ENCODE data around the gene SP2. TPM values are rescaled to one million over a fixed set of nuclear protein-coding genes. Genes with fewer than 3 reads are reported as not detected.

The SP2 gene
- total and polyA plus RNA-seq, 2 donors (not counting 1 experiment from before 2014, with no cell fraction given), result 25.4 to 32.5 TPM

DNA sequence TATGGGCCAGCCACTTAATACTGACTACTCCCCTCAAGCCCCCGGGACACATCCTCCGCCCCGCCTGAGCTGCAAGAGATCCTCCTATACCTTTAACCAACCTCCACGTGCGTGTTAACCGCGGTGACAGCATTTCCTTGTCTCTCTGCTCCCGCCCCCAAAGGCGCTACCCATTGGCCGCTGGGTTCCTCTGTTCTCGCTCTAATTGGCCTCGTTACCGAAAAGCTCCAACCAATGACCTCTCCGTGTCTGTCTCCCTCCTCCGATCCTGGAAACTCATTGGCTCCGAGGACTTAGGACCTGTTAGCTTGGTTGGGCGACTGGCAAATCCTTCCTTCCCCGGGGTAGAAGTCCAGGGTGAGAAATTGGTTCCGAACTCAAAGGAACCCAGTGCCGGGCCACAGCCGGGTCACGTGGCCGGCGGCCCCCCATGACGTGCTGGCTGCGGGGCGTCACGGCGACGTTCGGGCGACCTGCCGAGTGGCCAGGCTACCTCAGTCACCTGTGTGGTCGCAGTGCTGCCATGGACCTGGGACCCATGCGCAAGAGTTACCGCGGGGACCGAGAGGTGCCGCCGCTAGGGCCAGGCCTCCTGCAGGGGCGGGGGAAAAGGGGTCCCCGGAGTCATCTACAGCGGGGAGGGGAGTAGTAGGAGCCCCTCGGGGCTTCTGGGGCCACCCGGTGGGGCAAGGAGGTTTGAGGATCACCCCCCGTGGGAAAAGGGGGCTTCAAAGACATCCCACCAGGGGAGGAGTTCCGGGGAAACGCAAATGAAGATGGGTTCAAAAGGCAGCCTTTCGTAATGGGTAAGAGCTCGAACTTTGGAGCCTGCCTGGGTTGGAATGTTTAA is 45.4 kb downstream of the SP2 start, which contains the start of gene PNPO:
Gene PNPO, plus strand, starts transcription at position 326 of the 850 bp plus-strand sequence. Its CDS starts 105 bp downstream, at position 431.
- H3K27ac Mint-ChIP-seq, result peak within 1 kb of the TSS; percentile 82
- POLR2A ChIA-PET, result interaction anchor here (0.6 to 2.5 kb wide), 7 partner anchors 9 to 1829 kb away, joined by 3 to 18 read pairs (median 3); partner anchors contain the start of genes CDK5RAP3, SNF8 and SP2
- H3K9me3 Mint-ChIP-seq (ENCODE audit: insufficient read depth), result no peaks in the 10 kb centered on the region
- intact Hi-C loops (cut with micrococcal nuclease), result loop anchor here (1.0 to 2.0 kb wide), 4 partner anchors 8 to 101 kb away; partner anchors contain the start of genes SCRN2 and SP2
- Histone ChIP-seq H2AFZ (ENCODE audit: insufficient read depth, low read depth, low read length, poor library complexity, severe bottlenecking) (peak within 1 kb of the TSS; percentile 95), H3K9ac (ENCODE audit: low read length) (peak within 1 kb of the TSS; percentile 89), H3K9me3 (ENCODE audit: control extremely low read depth in 1 of 3, control insufficient read depth in 2 of 3, insufficient read depth in 1 of 3, low read length in 2 of 3) (no peaks in the 10 kb centered on the region), H3K4me3 (ENCODE audit: control extremely low read depth in 1 of 5, extremely low read depth in 1 of 5, insufficient read depth in 1 of 5, low read depth in 2 of 5, low read length in 4 of 5) (peak within 1 kb of the TSS; percentile 50 to 84 (median 76)), H3K79me2 (ENCODE audit: control insufficient read depth, insufficient read depth, low read length) (peaks cover 9% of the 10 kb centered on the region), H3K27ac (ENCODE audit: low read length in 2 of 2) (peak within 1 kb of the TSS; percentile 63 to 83), H3K27me3 (replicated peaks in 1 of 4; ENCODE audit: control extremely low read depth in 1 of 4, control insufficient read depth in 3 of 4, insufficient read depth in 4 of 4, low read length in 3 of 4) (no peaks in the 10 kb centered on the region), H4K20me1 (ENCODE audit: control insufficient read depth, insufficient read depth, low read length, poor library complexity, severe bottlenecking) (no peaks in the 10 kb centered on the region), H3K36me3 (replicated peaks in 1 of 2; ENCODE audit: control extremely low read depth in 1 of 2, control insufficient read depth in 1 of 2, extremely low read depth in 1 of 2, insufficient read depth in 2 of 2, low read length in 1 of 2) (peaks cover 0 to 21% of the 10 kb centered on the region in 2 experiments), H3K4me1 (ENCODE audit: control insufficient read depth in 2 of 2, insufficient read depth in 2 of 2, low read length in 2 of 2) (peaks cover 11 to 22% of the 10 kb centered on the region in 2 donors), H3K4me2 (replicated peaks; ENCODE audit: low read depth, low read length, poor library complexity, severe bottlenecking) (peak within 1 kb of the TSS; percentile 91)
- ATAC-seq (ENCODE audit: low read depth), result peak; percentile 99
- under 1% methylated on average over 50 of the region's 50 CpGs for WGBS (ENCODE audit: insufficient coverage)
- peak; percentile 94 for DNase-seq
- CTCF ChIA-PET, result interaction anchor here (1.0 to 5.5 kb wide), 10 partner anchors 8 to 677 kb away, joined by 3 to 44 read pairs (median 4); partner anchors contain the start of genes CDK5RAP3 and SCRN2
- peaks cover 31% of the 10 kb centered on the region for H3K4me1 Mint-ChIP-seq
- no peaks in the 10 kb centered on the region for H3K27me3 Mint-ChIP-seq
- H3K4me3 Mint-ChIP-seq, result peak within 1 kb of the TSS; percentile 88
- TF ChIP-seq, protein P1, sequence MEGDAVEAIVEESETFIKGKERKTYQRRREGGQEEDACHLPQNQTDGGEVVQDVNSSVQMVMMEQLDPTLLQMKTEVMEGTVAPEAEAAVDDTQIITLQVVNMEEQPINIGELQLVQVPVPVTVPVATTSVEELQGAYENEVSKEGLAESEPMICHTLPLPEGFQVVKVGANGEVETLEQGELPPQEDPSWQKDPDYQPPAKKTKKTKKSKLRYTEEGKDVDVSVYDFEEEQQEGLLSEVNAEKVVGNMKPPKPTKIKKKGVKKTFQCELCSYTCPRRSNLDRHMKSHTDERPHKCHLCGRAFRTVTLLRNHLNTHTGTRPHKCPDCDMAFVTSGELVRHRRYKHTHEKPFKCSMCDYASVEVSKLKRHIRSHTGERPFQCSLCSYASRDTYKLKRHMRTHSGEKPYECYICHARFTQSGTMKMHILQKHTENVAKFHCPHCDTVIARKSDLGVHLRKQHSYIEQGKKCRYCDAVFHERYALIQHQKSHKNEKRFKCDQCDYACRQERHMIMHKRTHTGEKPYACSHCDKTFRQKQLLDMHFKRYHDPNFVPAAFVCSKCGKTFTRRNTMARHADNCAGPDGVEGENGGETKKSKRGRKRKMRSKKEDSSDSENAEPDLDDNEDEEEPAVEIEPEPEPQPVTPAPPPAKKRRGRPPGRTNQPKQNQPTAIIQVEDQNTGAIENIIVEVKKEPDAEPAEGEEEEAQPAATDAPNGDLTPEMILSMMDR (IDR thresholded peaks at IDR 0.05), result no peak

DNA sequence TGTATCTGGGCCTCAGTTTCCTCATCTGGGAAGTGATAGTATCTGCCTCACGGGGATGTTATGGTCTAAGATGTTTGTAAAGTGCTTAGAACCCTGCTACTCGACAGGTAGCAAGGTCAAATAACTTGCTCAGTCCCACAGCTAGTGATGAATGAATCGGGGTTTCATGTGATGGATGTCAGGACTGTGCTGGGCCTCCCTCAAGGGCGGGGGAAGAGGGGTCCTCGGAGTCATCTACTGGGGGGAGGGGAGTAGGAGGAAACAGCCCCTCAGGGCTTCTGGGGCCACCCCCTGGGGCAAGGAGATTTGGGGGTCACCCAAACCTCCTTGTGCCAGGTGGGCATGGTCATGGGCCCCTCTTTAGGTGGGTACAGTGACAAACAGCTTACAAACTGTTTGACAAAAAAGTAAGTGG is 46.1 kb downstream of the SP2 start:
- Histone ChIP-seq H3K9me3 (ENCODE audit: control extremely low read depth in 1 of 3, control insufficient read depth in 2 of 3, insufficient read depth in 1 of 3, low read length in 2 of 3) (no peaks in the 10 kb centered on the region), H2AFZ (ENCODE audit: insufficient read depth, low read depth, low read length, poor library complexity, severe bottlenecking) (peak overlapping the region; percentile 95), H3K36me3 (replicated peaks in 1 of 2; ENCODE audit: control extremely low read depth in 1 of 2, control insufficient read depth in 1 of 2, extremely low read depth in 1 of 2, insufficient read depth in 2 of 2, low read length in 1 of 2) (peaks cover 0 to 21% of the 10 kb centered on the region in 2 experiments), H4K20me1 (ENCODE audit: control insufficient read depth, insufficient read depth, low read length, poor library complexity, severe bottlenecking) (no peaks in the 10 kb centered on the region), H3K4me3 (ENCODE audit: control extremely low read depth in 1 of 5, extremely low read depth in 1 of 5, insufficient read depth in 1 of 5, low read depth in 2 of 5, low read length in 4 of 5) (peak overlapping the region; percentile 50 to 84 (median 76)), H3K9ac (ENCODE audit: low read length) (peak overlapping the region; percentile 89), H3K4me1 (ENCODE audit: control insufficient read depth in 2 of 2, insufficient read depth in 2 of 2, low read length in 2 of 2) (peaks cover 11 to 22% of the 10 kb centered on the region in 2 donors), H3K27ac (ENCODE audit: low read length in 2 of 2) (peak overlapping the region in 1 of 2 donors; percentile 83), H3K27me3 (replicated peaks in 1 of 4; ENCODE audit: control extremely low read depth in 1 of 4, control insufficient read depth in 3 of 4, insufficient read depth in 4 of 4, low read length in 3 of 4) (no peaks in the 10 kb centered on the region), H3K79me2 (ENCODE audit: control insufficient read depth, insufficient read depth, low read length) (peaks cover 7% of the 10 kb centered on the region), H3K4me2 (replicated peaks; ENCODE audit: low read depth, low read length, poor library complexity, severe bottlenecking) (peak overlapping the region; percentile 91)
- no peak for TF ChIP-seq EZH2 (IDR thresholded peaks at IDR 0.05; ENCODE audit: borderline replicate concordance, insufficient read depth, low read depth, low read length, poor library complexity, severe bottlenecking)
- TF ChIP-seq, protein P1 (IDR thresholded peaks at IDR 0.05), result no peak
- Mint-ChIP-seq H3K27me3 (no peaks in the 10 kb centered on the region), H3K9me3 (ENCODE audit: insufficient read depth) (no peaks in the 10 kb centered on the region), H3K27ac (peak overlapping the region; percentile 82), H3K4me3 (peak overlapping the region; percentile 88), H3K4me1 (peaks cover 35% of the 10 kb centered on the region)
- intact Hi-C loops (cut with micrococcal nuclease), result no loop called here
- 3% methylated on average over 5 of the region's 5 CpGs for WGBS (ENCODE audit: insufficient coverage)
- ChIA-PET CTCF (interaction anchor here (1.2 to 5.5 kb wide), 7 partner anchors 7 to 677 kb away, joined by 3 to 44 read pairs (median 6); partner anchors contain the start of gene CDK5RAP3), POLR2A (interaction anchor here (0.7 to 2.5 kb wide), 2 partner anchors 13 to 28 kb away, joined by 4 to 18 read pairs; partner anchors contain the start of gene CDK5RAP3)
- DNase-seq (no peak), ATAC-seq (ENCODE audit: low read depth) (no peak)

Measured in B cell (primary cell).